Measurements from ENCODE around the gene BNC2.

GRCh38 chr9:16801871-16802466 is 68.5 kb downstream of the BNC2 start:
- TF ChIP-seq, protein P1, sequence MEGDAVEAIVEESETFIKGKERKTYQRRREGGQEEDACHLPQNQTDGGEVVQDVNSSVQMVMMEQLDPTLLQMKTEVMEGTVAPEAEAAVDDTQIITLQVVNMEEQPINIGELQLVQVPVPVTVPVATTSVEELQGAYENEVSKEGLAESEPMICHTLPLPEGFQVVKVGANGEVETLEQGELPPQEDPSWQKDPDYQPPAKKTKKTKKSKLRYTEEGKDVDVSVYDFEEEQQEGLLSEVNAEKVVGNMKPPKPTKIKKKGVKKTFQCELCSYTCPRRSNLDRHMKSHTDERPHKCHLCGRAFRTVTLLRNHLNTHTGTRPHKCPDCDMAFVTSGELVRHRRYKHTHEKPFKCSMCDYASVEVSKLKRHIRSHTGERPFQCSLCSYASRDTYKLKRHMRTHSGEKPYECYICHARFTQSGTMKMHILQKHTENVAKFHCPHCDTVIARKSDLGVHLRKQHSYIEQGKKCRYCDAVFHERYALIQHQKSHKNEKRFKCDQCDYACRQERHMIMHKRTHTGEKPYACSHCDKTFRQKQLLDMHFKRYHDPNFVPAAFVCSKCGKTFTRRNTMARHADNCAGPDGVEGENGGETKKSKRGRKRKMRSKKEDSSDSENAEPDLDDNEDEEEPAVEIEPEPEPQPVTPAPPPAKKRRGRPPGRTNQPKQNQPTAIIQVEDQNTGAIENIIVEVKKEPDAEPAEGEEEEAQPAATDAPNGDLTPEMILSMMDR (IDR thresholded peaks at IDR 0.05; ENCODE audit: insufficient read depth, low read depth, low read length), result no peak
- TF ChIP-seq EZH2 (IDR thresholded peaks at IDR 0.05; ENCODE audit: insufficient read depth, low read length), result no peak

All from astrocyte (in vitro differentiated cells and primary cell).